Liver (tissue), 9 donors: Measurements from ENCODE around the gene PTPRN2. TPM values are rescaled to one million over a fixed set of nuclear protein-coding genes. Genes with fewer than 3 reads are reported as not detected.
"Not testable (repeated sequence)": the region's sequence is repeated elsewhere in the genome, so short reads cannot be mapped to it uniquely, and the experiment has no call there.

Experiments used
- DNase-seq: peaks from one replicate; pipeline ENCODE4 v3.0.0-alpha.2; 2017; ENCODE audit warnings: low spot score
- H3K27ac ChIP-seq, 2 donors: one replicate each; pipeline ENCODE4 v1.7.0; 2013; ENCODE audit warnings: inconsistent platforms in 2 of 2, low read length in 2 of 2, control low read depth in 1 of 2, low read depth in 1 of 2, mild to moderate bottlenecking in 1 of 2
- H3K27me3 ChIP-seq, 4 donors: one replicate each; pipeline versions ENCODE4 v1.6.1 to v1.7.0; 2013; ENCODE audit warnings: low read length in 3 of 4, inconsistent platforms in 1 of 4, mild to moderate bottlenecking in 1 of 4, moderate library complexity in 1 of 4; ENCODE audit not compliant: control insufficient read depth in 4 of 4, insufficient read depth in 4 of 4
- H3K36me3 ChIP-seq, 4 donors: one replicate each; pipeline versions ENCODE4 v1.6.1 to v1.7.0; 2013; ENCODE audit warnings: low read length in 3 of 4, mild to moderate bottlenecking in 3 of 4, low read depth in 1 of 4, moderate library complexity in 1 of 4; ENCODE audit not compliant: control insufficient read depth in 4 of 4, insufficient read depth in 3 of 4
- H3K4me1 ChIP-seq, 4 donors: one replicate each; pipeline versions ENCODE4 v1.6.1 to v1.7.0; 2013; ENCODE audit warnings: low read length in 3 of 4, mild to moderate bottlenecking in 3 of 4, moderate library complexity in 1 of 4; ENCODE audit not compliant: control insufficient read depth in 4 of 4, insufficient read depth in 4 of 4
- H3K4me3 ChIP-seq, 3 donors: one replicate each; pipeline versions ENCODE4 v1.6.1 to v1.7.0; 2013; ENCODE audit warnings: low read length in 3 of 3, control low read depth in 1 of 3, low read depth in 1 of 3, mild to moderate bottlenecking in 1 of 3
- H3K9ac ChIP-seq, 2 donors: one replicate each; pipeline ENCODE4 v1.7.0; 2013; ENCODE audit warnings: low read length in 2 of 2, mild to moderate bottlenecking in 2 of 2, moderate library complexity in 2 of 2, control low read depth in 1 of 2, low read depth in 1 of 2
- H3K9me3 ChIP-seq, 4 donors: one replicate each; pipeline versions ENCODE4 v1.6.1 to v1.7.0; 2013; ENCODE audit warnings: low read length in 3 of 4; ENCODE audit not compliant: control insufficient read depth in 4 of 4
- ATF3 ChIP-seq: IDR thresholded peaks from 2 replicates; pipeline ENCODE4 v1.6.1; 2016; ENCODE audit warnings: antibody characterized with exemption
- FOXA1 ChIP-seq: IDR thresholded peaks from 2 replicates; pipeline ENCODE4 v1.6.1; 2016; ENCODE audit warnings: antibody characterized with exemption
- FOXA2 ChIP-seq: IDR thresholded peaks from 2 replicates; pipeline ENCODE4 v1.6.1; 2016; ENCODE audit warnings: antibody characterized with exemption
- GABPA ChIP-seq, 2 donors: IDR thresholded peaks in 1 of 2; conservative IDR thresholded peaks in 1 of 2; 2 replicates each; pipeline ENCODE4 v1.6.1; 2016; ENCODE audit warnings: antibody characterized with exemption in 2 of 2, mild to moderate bottlenecking in 1 of 2, moderate library complexity in 1 of 2
- HNF4A ChIP-seq, 2 donors: conservative IDR thresholded peaks; 2 replicates each; pipeline ENCODE4 v1.6.1; 2016; ENCODE audit warnings: antibody characterized with exemption in 2 of 2, mild to moderate bottlenecking in 2 of 2
- JUND ChIP-seq, 2 donors: IDR thresholded peaks; 2 replicates each; pipeline ENCODE4 v1.6.1; 2016; ENCODE audit warnings: antibody characterized with exemption in 2 of 2
- MAX ChIP-seq: IDR thresholded peaks from 2 replicates; pipeline ENCODE4 v1.6.1; 2016; ENCODE audit warnings: antibody characterized with exemption
- NR2F2 ChIP-seq: IDR thresholded peaks from 2 replicates; pipeline ENCODE4 v1.6.1; 2016; ENCODE audit warnings: antibody characterized with exemption
- RAD21 ChIP-seq, 2 donors: IDR thresholded peaks; 2 replicates each; pipeline ENCODE4 v1.6.1; 2016; ENCODE audit warnings: antibody characterized with exemption in 2 of 2, mild to moderate bottlenecking in 2 of 2
- REST ChIP-seq: IDR thresholded peaks from 2 replicates; pipeline ENCODE4 v1.6.1; 2016; ENCODE audit warnings: antibody characterized with exemption, mild to moderate bottlenecking
- RXRA ChIP-seq, 2 donors: IDR thresholded peaks; 2 replicates each; pipeline ENCODE4 v1.6.1; 2017 to 2018; ENCODE audit warnings: antibody characterized with exemption in 2 of 2, mild to moderate bottlenecking in 1 of 2
- SP1 ChIP-seq: IDR thresholded peaks from 2 replicates; pipeline ENCODE4 v1.6.1; 2018; ENCODE audit warnings: antibody characterized with exemption, mild to moderate bottlenecking
- TAF1 ChIP-seq: conservative IDR thresholded peaks from 2 replicates; pipeline ENCODE4 v1.6.1; 2016; ENCODE audit warnings: antibody characterized with exemption, mild to moderate bottlenecking
- YY1 ChIP-seq: IDR thresholded peaks from 2 replicates; pipeline ENCODE4 v1.6.1; 2016; ENCODE audit warnings: antibody characterized with exemption, mild to moderate bottlenecking
- ZBTB33 ChIP-seq: IDR thresholded peaks from 2 replicates; pipeline ENCODE4 v1.6.1; 2016; ENCODE audit warnings: antibody characterized with exemption
- WGBS: extraction: QIAGEN DNeasy Blood & Tissue Kit; methylation state at CpG from one replicate; pipeline ENCODE4 v1.1.7; 2013; 5-methylcytosine and 5-hydroxymethylcytosine counted together
- polyA plus RNA-seq, 2 donors: library from polyadenylated mRNA; stranded (reverse) in 1 of 2; unstranded in 1 of 2; fragments of 200-250 nt in 1 of 2; fragments of >200 nt in 1 of 2; fragmentation: Nextera tagmentation in 1 of 2; extraction: Ambion mirVana in 1 of 2; gene quantifications; one replicate each; pipeline versions ENCODE4 v1.2.1 to v1.2.3, GENCODE V29; 2013 to 2015
- total RNA-seq, 2 donors: library from RNA; depleted of rRNA; stranded (reverse); fragments of >200 nt; gene quantifications; one replicate each; pipeline ENCODE4 v1.2.3, GENCODE V29; 2014
- donor health status: healthy.
- donor health status: healthy.
- donor health status: healthy.
- donor health status: healthy.
- donor health status: healthy.

PTPRN2 gene
- total and polyA plus RNA-seq, 4 donors: 0.75 to 1.9 (median 1.1) TPM

- no peaks in the 10 kb centered on the region for H3K27me3 ChIP-seq
- no peak for TF ChIP-seq FOXA1
- TF ChIP-seq ZBTB33: no peak
- no peak for TF ChIP-seq TAF1
- no peak for TF ChIP-seq MAX
- no peak for TF ChIP-seq RAD21 (IDR thresholded peaks at IDR 0.05)
- no peak for TF ChIP-seq FOXA2
- TF ChIP-seq HNF4A (conservative IDR thresholded peaks at IDR 0.05): no peak
- no peak for TF ChIP-seq SP1
- TF ChIP-seq JUND (IDR thresholded peaks at IDR 0.05): no peak
- TF ChIP-seq REST: no peak
- H3K9me3 ChIP-seq: peaks cover 7 to 46% (median 22%) of the 10 kb centered on the region in 4 donors
- H3K4me3 ChIP-seq: no peak overlapping the region
- no peak overlapping the region for H3K9ac ChIP-seq
- 78% methylated on average over 27 of the region's 27 CpGs for WGBS
- H3K4me1 ChIP-seq: no peaks in the 10 kb centered on the region
- DNase-seq: no peak
- no peak overlapping the region for H3K27ac ChIP-seq
- no peaks in the 10 kb centered on the region for H3K36me3 ChIP-seq
Observed at GRCh38 chr7:158508802-158509385, 78.7 kb downstream of the PTPRN2 start.

- not testable (repeated sequence) for H3K36me3 ChIP-seq, H3K4me3 ChIP-seq, H3K27ac ChIP-seq, H3K9ac ChIP-seq, DNase-seq, H3K27me3 ChIP-seq, H3K4me1 ChIP-seq
- WGBS: 87% methylated on average over 14 of the region's 16 CpGs
- peaks cover 7 to 46% (median 22%) of the 10 kb centered on the region in 4 donors for H3K9me3 ChIP-seq
Observed at GRCh38 chr7:158508321-158508720, 79.3 kb downstream of the PTPRN2 start.

GRCh38 chr7:158507917-158508316 is 79.7 kb downstream of the PTPRN2 start:
- no peak for DNase-seq
- no peak for TF ChIP-seq RAD21 (IDR thresholded peaks at IDR 0.05)
- no peak for TF ChIP-seq HNF4A (conservative IDR thresholded peaks at IDR 0.05)
- TF ChIP-seq NR2F2: peak; percentile 83
- no peak for TF ChIP-seq GABPA (IDR thresholded peaks at IDR 0.05 in 1 of 2, conservative IDR thresholded peaks at IDR 0.05 in 1 of 2)
- TF ChIP-seq TAF1: no peak
- TF ChIP-seq YY1: no peak
- TF ChIP-seq ATF3: no peak
- TF ChIP-seq RXRA (IDR thresholded peaks at IDR 0.05): peak in 1 of 2 donors; percentile 11
- WGBS: 77% methylated on average over 15 of the region's 15 CpGs

More at GRCh38 chr7:158507917-158508316, 79.7 kb downstream of the PTPRN2 start:
- H3K36me3 ChIP-seq: no peaks in the 10 kb centered on the region
- peaks cover 7 to 42% (median 19%) of the 10 kb centered on the region in 4 donors for H3K9me3 ChIP-seq
- no peak overlapping the region for H3K27ac ChIP-seq
- no peak overlapping the region for H3K4me3 ChIP-seq
- no peaks in the 10 kb centered on the region for H3K4me1 ChIP-seq
- no peak overlapping the region for H3K9ac ChIP-seq
- H3K27me3 ChIP-seq: no peaks in the 10 kb centered on the region
